ENCODE measurements around the gene TMEM88.
"Not testable (repeated sequence)": the region's sequence is repeated elsewhere in the genome, so short reads cannot be mapped to it uniquely, and the experiment has no call there.

TMEM88 gene

GRCh38 chr17:7856811-7857712, 2.2 kb downstream of the TMEM88 start, which contains the start of gene NAA38:
Gene NAA38, minus strand, starts transcription at chr17:7857559. Its CDS starts 96 bp downstream, at chr17:7857463.
- peak; percentile 97 to 99 for DNase-seq

GRCh38 chr17:7857713-7858521, 3.1 kb downstream of the TMEM88 start, which contains the start of gene CYB5D1:
Gene CYB5D1, plus strand, starts transcription at chr17:7858003. Its CDS starts 132 bp downstream, at chr17:7858135.
- DNase-seq: peak; percentile 89 to 99

GRCh38 chr17:7858522-7858810, 3.6 kb downstream of the TMEM88 start:
- DNase-seq: no peak

- DNase-seq: no peak
Observed at GRCh38 chr17:7859028-7859427, 4.2 kb downstream of the TMEM88 start.

GRCh38 chr17:7862692-7863437, 8.0 kb downstream of the TMEM88 start:
- peak; percentile 20 to 47 for DNase-seq

GRCh38 chr17:7864384-7864783, 9.5 kb downstream of the TMEM88 start:
- not testable (repeated sequence) for DNase-seq

- no peak for DNase-seq
Observed at GRCh38 chr17:7864995-7865650, 10.3 kb downstream of the TMEM88 start.

- no peak for DNase-seq
Observed at GRCh38 chr17:7867881-7868329, 13.0 kb downstream of the TMEM88 start.

- DNase-seq: no peak
Observed at GRCh38 chr17:7873051-7873450, 18.2 kb downstream of the TMEM88 start.

GRCh38 chr17:7875804-7876370, 21.0 kb downstream of the TMEM88 start:
- DNase-seq: no peak

GRCh38 chr17:7878234-7878633, 23.4 kb downstream of the TMEM88 start:
- no peak for DNase-seq

- DNase-seq: no peak
Observed at GRCh38 chr17:7880076-7880868, 25.4 kb downstream of the TMEM88 start.

GRCh38 chr17:7881276-7882054, 26.6 kb downstream of the TMEM88 start:
- peak; percentile 19 to 29 for DNase-seq

- no peak for DNase-seq
Observed at GRCh38 chr17:7882068-7882467, 27.2 kb downstream of the TMEM88 start.

GRCh38 chr17:7882629-7883028, 27.8 kb downstream of the TMEM88 start:
- no peak for DNase-seq

- no peak for DNase-seq
Observed at GRCh38 chr17:7883781-7884386, 29.0 kb downstream of the TMEM88 start.

GRCh38 chr17:7884581-7885366, 29.9 kb downstream of the TMEM88 start:
- no peak for DNase-seq

- DNase-seq: peak in 1 of 2 donors; percentile 36
Observed at GRCh38 chr17:7885367-7886226, 30.7 kb downstream of the TMEM88 start.

Data from hippocampal formation (tissue), 2 donors.